ENCODE data around the gene RNF212.
"Not testable (repeated sequence)": the region's sequence is repeated elsewhere in the genome, so short reads cannot be mapped to it uniquely, and the experiment has no call there.

The RNF212 gene

GRCh38 chr4:1113311-1114009, at the start of gene RNF212:
RNF212 (minus strand) TSS chr4:1113564; CDS start chr4:1113464, 100 bp downstream.
- DNase-seq (ENCODE audit: extremely low read depth in 1 of 2, low read depth in 1 of 2), result no peak

- DNase-seq (ENCODE audit: extremely low read depth in 1 of 2, low read depth in 1 of 2), result no peak
These were observed 47.0 kb upstream of the RNF212 start for GRCh38 chr4:1160351-1160750.

DNA sequence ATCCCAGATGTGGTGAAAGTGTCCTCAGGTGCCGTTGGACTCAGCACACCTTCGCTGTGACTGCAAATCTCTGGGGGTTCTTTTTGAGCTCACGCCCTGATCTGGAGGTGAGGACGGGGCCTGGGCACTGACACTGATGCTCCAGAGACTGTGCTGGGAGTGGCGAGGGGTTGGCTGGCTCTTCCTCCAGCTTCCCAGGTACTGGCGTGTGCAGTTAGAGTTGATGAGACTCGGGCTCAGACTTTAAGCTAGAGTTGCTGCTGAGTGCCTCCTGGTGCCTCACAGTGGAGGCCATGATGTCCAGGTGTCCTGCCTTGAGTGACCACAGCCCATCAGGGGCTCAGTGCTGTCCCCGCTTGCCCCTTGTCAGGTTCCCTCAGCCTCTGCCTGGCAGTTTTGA, 42.7 kb upstream of the RNF212 start:
- DNase-seq (ENCODE audit: extremely low read depth in 1 of 2, low read depth in 1 of 2), result no peak

DNA sequence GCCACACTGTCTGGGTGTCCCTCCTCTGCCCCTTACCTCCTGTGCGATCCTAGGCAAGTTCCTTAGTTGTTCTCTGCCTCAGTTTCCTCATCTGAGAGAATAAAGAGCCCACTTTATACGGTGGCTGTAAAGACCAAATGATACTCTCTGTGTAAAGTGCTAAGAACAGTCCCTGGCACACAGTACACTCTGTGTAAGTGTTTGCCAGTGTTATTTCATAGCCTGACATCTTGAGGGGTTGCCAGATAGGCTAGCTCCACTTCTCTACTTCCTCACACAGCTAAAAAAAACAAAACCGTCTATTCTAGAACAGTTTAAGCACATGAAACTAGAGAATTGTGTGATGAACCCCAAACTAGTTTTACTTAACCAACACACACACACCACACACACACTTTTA, 42.0 kb upstream of the RNF212 start:
- DNase-seq (ENCODE audit: extremely low read depth in 1 of 2, low read depth in 1 of 2), result no peak

DNA sequence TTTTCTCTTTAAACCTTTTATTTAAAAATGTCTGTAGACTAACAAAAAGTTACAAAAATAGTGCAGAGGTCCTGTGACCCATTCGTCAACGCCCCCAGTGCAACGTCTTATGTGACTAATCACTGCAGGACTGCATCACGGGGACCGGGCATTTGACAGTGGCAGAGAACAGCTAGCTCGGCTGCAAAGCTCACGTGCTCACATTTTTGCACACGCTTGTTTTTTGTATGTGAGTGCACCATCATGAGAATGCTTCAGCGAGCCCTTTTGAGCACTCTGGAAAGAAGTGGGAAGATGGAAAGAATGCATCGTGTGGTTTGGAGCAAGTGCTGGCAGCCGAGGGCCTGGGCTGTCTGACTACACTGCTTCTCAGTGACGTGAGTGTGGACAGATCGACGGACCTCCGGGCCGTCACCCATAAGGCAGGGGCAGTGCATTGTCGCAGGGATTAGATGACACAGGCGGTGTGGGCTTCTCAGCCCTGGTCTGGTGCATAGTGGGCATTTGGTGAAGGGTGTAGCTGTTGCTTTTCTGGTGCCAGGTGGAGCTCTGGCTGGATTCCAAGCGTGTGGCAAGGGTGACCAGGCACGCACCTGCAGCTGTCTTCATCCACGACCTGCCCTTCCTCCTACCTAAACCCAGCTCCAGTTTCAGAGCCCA, 41.3 kb upstream of the RNF212 start:
- DNase-seq (ENCODE audit: extremely low read depth in 1 of 2, low read depth in 1 of 2), result no peak

GRCh38 chr4:1154126-1154522, 40.8 kb upstream of the RNF212 start:
- no peak for DNase-seq (ENCODE audit: extremely low read depth in 1 of 2, low read depth in 1 of 2)

DNA sequence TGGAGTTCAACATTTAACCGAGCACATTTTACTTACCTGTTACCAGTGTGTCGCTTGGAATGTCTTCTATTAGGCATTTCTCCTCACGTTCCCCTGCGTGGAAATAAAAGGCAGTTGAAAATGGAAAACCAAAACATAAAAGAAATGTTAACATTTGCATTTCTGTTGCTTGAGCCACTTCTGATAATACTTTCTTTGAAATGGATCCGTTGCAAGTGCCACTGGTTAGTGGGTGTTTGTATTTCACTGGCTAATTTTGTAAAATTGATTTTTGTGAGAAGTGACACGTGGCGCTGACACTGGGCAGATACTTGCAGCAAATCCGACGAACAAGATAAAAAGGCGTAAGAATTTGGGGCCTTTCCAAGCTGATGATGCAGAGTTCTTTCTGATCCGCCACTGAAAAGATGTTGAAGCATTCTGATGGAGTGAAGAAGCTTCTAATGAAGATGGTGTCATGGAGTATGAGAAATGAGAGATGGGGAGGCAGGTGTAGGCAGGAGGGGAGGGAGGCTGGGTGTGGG, 40.3 kb upstream of the RNF212 start:
- no peak for DNase-seq (ENCODE audit: extremely low read depth in 1 of 2, low read depth in 1 of 2)

- no peak for DNase-seq (ENCODE audit: extremely low read depth in 1 of 2, low read depth in 1 of 2)
These were observed 38.9 kb upstream of the RNF212 start for GRCh38 chr4:1152290-1152689.

- DNase-seq (ENCODE audit: extremely low read depth in 1 of 2, low read depth in 1 of 2), result no peak
These were observed 38.2 kb upstream of the RNF212 start for GRCh38 chr4:1151541-1151940.

GRCh38 chr4:1150875-1151274, 37.5 kb upstream of the RNF212 start:
- no peak for DNase-seq (ENCODE audit: extremely low read depth in 1 of 2, low read depth in 1 of 2)

DNA sequence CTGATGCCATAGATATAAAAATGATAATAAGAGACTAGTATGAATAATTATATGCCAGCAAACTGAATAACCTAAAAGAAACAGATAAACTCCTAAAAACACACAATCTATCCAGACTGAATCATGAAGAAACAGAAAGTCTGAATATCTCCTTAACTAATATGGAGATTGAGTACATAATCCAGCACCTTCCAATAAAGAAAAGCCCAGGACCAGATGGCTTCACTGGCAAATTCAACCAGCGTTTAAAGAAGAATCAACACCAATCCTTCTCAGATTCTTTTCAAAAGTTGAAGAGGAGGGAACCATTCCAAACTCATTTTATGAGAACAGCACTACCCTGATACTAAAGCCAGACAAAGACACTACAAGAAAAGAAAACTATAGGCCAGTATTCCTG, 26.5 kb upstream of the RNF212 start:
- DNase-seq (ENCODE audit: extremely low read depth in 1 of 2, low read depth in 1 of 2), result no peak

DNA sequence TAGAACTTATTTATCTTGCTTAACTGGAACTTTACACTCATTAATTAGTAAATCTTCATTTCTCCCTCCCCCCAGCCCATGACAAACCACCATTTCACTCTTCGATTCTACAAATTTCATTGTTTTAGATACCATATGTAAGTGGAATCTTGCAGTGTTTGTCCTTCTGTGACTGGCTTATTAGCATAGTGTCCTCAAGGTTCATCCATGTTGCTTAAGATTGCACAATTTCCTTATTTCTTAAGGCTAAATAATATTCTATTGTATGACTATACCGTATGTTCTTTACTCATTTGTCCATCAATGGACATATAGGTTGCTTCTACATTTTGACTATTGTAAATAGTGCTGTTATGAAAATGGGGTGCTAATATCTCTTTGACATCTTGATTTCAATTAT, 24.5 kb upstream of the RNF212 start:
- DNase-seq (ENCODE audit: extremely low read depth in 1 of 2, low read depth in 1 of 2), result no peak

DNA sequence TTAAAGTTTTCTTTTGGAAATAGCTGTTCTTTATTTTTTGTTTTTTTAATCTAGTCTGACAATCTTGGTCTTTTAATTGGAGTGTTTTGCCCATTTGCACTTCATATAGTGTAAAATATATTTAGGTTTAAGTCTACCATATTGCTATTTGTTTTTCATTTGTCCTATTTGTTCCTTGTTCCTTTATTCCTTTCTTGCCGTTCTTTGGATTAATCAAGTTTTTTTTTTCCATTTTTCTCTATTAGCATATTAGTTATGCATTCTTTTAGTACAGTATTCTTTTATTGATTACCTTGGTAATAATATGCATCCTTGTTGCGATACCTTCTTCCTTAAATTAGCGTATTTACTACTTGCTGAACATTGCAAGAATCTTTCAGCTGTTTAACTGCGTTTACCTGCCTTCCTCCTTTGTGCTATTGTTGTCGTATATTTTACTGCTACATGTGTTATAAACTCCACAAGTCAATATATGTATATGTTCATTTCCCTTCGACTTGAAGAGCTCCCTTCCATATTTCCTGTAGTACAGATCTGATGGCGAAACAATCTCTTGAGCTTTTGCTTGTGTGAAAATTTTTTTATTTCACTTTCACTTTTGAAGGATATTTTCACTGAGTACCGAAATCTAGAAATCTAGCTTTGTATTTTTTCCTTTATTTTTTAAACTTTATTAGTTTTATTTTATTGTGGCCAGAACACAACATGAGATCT, 23.9 kb upstream of the RNF212 start:
- no peak for DNase-seq (ENCODE audit: extremely low read depth in 1 of 2, low read depth in 1 of 2)

- no peak for DNase-seq (ENCODE audit: extremely low read depth in 1 of 2, low read depth in 1 of 2)
These were observed 22.7 kb upstream of the RNF212 start for GRCh38 chr4:1136048-1136447.

- no peak for DNase-seq (ENCODE audit: extremely low read depth in 1 of 2, low read depth in 1 of 2)
These were observed 19.7 kb upstream of the RNF212 start for GRCh38 chr4:1133033-1133432.

GRCh38 chr4:1130316-1131186, 17.2 kb upstream of the RNF212 start:
- peak; percentile 31 to 37 for DNase-seq (ENCODE audit: extremely low read depth in 1 of 2, low read depth in 1 of 2)

DNA sequence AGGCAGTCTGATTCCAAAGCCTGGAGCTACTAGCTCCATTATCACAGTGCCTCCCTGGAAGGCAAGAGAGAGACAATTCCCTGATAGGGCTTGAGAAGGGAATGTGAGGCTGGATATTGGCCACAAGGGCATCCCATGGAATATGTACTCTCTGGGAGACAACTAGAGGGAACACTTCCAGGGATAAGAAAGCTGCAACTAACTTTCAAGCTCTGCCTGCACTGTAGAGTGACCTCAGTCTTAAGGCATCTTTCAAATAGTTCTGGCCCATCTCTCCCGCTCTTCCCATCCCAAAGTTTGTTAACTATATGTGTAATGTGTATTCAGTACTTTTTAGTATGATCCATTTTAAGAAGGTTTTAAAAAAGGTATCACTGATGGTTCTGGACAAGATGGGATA, 13.1 kb upstream of the RNF212 start:
- no peak for DNase-seq (ENCODE audit: extremely low read depth in 1 of 2, low read depth in 1 of 2)

DNA sequence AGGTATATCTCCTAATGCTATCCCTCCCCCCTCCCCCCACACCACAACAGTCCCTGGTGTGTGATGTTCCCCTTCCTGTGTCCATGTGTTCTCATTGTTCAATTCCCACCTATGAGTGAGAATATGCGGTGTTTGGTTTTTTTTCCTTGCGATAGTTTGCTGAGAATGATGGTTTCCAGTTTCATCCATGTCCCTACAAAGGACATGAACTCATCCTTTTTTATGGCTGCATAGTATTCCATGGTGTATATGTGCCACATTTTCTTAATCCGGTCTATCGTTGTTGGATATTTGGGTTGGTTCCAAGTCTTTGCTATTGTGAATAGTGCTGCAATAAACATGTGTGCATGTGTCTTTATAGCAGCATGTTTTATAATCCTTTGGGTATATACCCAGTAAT, 12.1 kb upstream of the RNF212 start:
- not testable (repeated sequence) for DNase-seq (ENCODE audit: extremely low read depth in 1 of 2, low read depth in 1 of 2)

GRCh38 chr4:1124818-1125217, 11.5 kb upstream of the RNF212 start:
- DNase-seq (ENCODE audit: extremely low read depth in 1 of 2, low read depth in 1 of 2), result no peak

- no peak for DNase-seq (ENCODE audit: extremely low read depth in 1 of 2, low read depth in 1 of 2)
These were observed 9.1 kb upstream of the RNF212 start for GRCh38 chr4:1122505-1122904.

GRCh38 chr4:1116838-1117237, 3.5 kb upstream of the RNF212 start:
- no peak for DNase-seq (ENCODE audit: extremely low read depth in 1 of 2, low read depth in 1 of 2)
